ENCODE data around the gene OPRD1.
"Not testable (repeated sequence)": the region's sequence is repeated elsewhere in the genome, so short reads cannot be mapped to it uniquely, and the experiment has no call there.

OPRD1 gene

DNA sequence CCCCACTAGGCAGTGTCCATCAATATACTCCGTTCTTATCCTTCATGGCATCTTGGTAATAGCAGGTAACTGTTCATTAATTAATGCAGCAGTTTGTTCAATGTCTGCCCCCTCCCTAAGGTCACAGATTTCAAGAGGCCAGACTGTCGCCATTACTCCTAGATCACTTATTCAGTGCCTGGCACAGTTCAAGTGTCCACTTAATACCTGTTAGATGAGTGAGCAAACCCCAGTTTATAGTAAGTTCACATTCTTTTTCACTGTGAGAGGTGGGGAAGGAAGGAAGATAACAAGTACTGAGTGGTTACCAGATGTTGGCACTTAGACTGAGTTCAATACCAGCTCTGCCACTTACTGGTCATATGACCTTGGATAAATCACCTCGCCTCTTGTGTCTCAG is 36.4 kb downstream of the OPRD1 start:
- DNase-seq: no peak

DNA sequence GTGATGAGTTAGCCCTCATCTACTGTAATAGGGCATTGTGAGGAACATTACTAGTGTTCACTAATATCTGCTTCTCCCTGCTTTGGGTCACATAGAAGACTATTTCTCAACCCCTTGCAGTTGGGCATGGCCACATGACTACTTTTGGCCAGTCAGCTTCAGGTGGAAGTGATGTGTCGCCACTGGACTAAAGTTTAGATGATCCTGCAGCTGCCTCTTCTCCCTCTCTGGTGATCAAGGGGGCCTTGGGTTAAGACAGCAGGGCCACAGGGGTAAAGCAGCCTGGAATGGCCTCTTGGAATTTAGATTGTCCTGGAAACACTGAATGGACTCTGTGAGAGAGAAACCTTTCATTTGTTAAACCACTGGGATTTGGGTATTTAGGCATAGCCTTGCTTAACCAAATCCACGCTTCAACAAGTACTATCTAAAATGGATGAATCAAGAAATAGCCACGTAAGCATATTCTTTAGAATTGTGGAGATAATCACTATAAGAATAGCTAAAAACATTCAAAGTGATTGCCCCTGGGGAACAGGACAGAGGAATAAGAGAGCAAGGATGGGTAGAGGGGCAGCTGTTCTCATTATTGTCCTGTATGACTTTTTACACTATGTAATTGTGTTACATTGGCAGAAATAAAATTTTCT is 41.2 kb downstream of the OPRD1 start:
- no peak for DNase-seq

DNA sequence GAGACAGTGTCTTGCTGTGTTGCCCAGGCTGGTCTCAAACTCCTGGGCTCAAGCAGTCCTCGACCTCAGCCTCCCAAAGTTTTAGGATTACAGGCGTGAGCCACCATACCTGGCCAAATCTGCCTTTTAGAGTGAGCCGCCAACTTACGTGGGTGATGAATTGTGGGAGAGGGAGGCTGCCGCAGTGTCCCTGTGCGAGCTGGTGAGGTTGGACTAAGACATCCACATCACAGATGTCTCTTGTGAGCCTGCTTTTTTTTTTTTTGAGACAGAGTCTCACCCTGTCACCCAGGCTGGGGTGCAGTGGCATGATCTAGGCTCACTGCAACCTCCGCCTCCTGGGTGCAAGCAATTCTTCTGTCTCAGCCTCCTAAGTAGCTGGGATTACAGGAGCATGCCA is 42.4 kb downstream of the OPRD1 start:
- not testable (repeated sequence) for DNase-seq

DNA sequence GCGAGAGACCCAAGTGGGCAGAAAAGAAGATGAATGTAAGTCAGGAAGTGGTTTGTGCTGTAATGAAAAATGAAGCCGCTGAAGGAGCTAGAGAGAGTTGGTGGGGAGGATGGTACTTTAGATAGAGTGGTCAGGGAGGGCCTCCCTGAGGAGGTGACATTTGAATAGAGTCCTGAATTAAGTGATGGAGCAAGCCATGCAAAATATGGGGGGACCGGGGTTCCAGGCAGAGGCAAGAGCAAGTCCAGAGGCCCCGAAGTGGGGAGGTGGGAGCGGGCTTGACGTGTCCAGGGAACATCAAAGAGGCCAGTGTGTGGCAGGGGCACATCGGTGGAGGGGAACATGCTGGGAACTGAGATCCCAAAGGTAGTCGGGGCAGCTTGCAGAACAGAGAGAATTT is 43.1 kb downstream of the OPRD1 start:
- no peak for DNase-seq

- DNase-seq: no peak
Observed at GRCh38 chr1:28855469-28855951, 43.5 kb downstream of the OPRD1 start.

DNA sequence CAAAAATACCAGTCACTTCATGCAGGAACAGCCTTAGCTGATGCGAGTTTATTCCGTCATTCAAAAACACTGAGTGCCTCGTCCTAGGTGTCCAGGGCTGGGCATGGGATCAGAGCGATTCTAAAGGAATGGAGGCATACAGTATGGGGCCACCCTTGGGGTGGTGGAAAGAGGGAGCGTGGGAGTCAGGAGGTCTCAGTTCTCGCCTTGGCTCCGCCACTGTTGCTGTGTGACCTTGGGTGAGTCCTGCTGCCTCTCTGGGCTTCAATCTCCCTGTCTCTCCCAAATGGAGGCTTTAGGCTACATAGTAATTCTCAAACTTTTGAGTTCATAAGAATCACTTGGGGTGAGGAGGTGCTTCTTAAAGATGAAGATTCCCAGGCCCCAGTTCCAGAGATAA is 44.0 kb downstream of the OPRD1 start:
- DNase-seq: no peak

DNA sequence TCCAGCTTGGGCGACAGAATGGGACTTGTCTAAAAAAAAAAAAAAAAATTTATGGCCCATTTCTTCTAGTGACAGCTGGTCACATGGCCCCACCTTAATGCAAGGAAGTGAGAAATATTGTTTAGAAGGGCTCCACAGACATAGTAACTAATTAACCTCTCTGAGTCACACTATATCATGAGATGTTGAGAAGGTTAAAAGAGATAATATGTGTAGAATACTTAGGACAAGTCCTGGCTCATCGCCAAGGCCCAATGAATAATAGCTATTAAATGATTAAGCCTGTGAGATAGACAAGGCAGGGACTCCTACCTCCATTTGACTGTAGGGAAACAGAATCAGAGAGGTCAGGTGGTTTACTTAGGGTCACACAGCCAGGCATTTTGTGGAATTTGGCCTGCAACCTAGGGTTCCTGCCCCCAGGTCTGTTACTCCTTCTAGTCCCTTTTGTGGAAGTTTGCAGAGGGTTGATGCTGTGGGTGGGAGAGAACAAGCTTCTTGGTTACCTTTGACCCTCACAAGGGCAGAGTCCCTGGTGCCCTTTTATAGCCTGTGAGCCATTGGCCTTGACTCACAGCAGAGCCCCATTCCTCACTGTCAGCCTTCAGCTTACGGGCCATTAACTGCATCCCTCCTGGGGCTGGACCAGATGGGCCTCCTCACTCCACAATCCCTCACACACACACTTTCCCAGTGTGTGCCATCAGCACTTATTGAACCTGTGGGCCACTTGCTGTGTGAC is 48.5 kb downstream of the OPRD1 start:
- DNase-seq: no peak

- no peak for DNase-seq
Observed at GRCh38 chr1:28862571-28863403, 50.8 kb downstream of the OPRD1 start.

DNA sequence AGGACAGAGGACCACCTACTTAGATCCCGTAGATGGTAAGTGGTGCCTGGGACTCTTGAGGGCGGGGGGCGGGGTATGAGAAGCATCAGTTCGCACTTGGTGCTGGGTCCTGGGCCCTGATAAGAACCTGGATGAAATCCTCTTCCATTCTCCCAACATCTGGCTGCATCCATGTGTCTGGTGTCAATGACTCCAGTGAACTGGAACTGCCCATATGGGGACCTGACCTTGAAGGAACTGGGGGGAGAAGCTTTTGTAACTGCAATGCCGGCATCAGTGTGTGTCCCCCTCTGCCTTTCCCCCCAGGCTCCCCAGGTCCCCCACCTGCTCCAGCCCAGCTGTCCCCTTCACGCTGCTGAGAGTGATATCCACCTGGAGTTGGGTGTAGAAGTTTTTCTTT is 52.7 kb downstream of the OPRD1 start:
- DNase-seq: no peak

GRCh38 chr1:28865997-28866650 is 54.2 kb downstream of the OPRD1 start:
- no peak for DNase-seq

GRCh38 chr1:28867850-28868249 is 55.9 kb downstream of the OPRD1 start:
- no peak for DNase-seq

DNA sequence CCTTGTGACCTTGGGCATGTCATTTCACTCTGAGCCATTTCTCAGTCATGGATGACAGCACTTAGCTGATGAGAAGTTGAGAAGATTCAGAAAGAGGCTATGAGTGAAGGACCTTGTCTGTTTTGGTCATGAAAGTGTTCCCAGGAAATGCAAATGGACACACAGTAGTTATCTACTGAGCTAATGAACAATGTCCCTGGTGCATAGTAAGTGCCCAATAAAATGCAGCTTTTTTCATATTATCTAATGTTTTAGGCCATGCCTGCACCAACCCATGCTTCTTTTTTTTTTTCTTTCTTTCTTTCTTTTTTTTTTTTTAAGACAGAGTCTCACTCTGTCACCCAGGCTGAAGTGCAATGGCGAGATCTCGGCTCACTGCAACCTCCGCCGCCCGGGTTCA is 58.0 kb downstream of the OPRD1 start:
- no peak for DNase-seq

- DNase-seq: no peak
Observed at GRCh38 chr1:28871631-28872401, 59.8 kb downstream of the OPRD1 start.

DNA sequence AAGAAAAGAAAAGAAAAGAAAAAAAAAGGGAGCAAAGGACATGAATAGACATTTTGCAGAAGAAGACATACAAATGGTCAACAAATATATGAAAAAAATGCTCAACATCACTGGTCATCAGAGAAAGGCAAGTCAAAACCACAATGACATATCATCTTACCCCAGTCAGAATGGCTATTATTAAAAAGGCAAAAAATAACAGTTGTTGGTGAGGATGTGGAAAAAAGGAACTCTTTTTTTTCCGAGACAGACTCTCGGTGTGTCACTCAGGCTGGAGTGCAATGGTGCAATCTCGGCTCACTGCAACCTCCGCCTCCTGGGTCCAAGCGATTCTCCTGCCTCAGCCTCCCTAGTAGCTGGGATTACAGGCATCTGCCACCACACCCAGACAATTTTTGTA is 63.2 kb downstream of the OPRD1 start:
- not testable (repeated sequence) for DNase-seq

GRCh38 chr1:28877132-28877781 is 65.3 kb downstream of the OPRD1 start:
- DNase-seq: peak; percentile 89

GRCh38 chr1:28878796-28879195 is 66.8 kb downstream of the OPRD1 start:
- DNase-seq: no peak

DNA sequence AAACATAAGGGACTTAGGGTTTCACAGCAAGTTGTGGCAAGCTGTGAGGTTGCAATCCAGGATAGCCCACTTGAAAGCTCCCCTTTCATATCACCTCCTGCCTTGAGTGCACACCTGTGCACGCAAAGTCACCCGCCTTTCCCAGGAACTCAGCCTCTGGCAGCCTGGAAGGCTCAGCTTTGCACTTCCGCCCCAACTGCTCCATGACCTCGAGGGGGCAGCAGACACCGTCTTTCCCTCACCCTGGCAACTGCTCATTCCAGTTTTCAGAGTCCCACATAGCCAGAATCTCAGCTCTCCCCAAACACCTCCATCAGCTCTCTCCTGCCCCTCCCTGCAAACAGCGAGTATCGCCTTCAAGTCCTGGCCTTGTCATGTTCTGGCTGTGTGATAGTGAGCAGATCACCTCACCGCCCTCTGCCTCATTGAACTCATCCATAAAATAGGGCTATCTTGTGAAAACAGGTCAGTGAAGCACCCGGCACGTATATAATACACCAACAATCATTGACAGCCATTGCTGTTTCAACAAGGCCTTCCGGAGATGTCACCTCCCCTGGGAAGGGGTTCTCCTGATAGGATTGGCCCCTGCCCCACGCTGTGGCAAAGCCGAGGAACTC is 70.1 kb downstream of the OPRD1 start:
- peak; percentile 85 for DNase-seq

DNA sequence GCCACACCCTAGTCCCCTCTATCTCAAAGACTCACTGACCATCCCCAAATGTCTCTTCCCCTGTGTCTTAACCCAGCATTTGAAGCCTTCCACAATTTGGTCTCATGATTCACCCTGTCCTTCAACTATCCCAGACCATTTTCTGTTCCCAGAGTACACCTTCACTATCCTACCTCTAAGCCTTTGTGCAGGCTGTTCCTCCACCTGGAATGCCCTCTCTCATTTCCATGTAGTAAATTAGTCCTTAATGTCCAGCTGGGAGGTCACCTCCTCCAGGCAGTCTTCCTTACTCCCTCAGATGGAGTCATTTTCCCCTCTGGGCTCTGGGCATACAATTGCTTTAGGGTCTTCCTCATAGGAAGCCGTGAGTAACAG is 71.3 kb downstream of the OPRD1 start:
- no peak for DNase-seq

- no peak for DNase-seq
Observed at GRCh38 chr1:28885472-28885877, 73.5 kb downstream of the OPRD1 start.

DNA sequence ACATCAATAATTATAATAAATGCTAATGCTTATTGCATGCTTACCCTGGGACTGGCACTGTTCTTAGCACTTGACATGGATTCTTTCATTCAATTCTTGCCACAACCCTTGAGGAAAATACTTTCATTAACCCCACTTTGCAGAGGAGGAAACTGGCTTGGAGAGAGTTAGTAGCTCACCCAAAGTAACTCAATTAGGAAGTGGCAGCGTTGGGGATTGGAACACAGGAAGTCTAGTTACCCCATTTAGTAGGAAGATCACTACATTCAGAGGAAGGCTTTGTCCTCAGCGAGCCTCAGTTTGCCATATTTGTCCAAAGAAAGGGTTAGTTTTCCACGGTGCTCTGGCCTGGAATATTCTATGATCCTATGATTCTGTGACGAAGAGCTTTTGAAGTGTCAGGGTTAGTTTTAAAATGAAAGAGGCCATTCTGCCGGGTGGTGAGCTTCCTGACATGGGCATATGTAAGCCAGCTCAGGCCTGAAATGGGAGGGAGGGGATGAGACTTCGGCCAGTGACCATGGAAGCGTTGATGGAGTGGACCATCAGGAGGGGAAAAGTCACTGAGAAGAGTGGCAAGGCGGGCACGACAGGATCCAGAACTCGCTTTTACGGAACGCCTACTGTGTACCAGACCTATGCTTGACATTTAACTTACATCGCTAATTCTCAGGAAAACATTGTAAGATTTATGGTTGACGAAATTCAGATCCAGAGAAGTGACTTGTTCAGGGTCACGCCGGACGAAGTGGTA is 74.2 kb downstream of the OPRD1 start:
- DNase-seq: peak; percentile 59

All from activated CD8-positive, alpha-beta memory T cell treated with anti-CD3 and anti-CD28 coated beads, Interleukin-2, amount 50 U/mL, for 48 hours (primary cell).